ENCODE data around the gene NDUFA12.

- TF ChIP-seq GATA3 (IDR thresholded peaks at IDR 0.05; ENCODE audit: low read depth, low read length): no peak
- TF ChIP-seq GATA2 (IDR thresholded peaks at IDR 0.05; ENCODE audit: low read depth, low read length): no peak
These were observed 743 bp downstream of the NDUFA12 start for GRCh38 chr12:95002754-95003153.
